GM12892 (cell line): ENCODE data around the gene LILRB3.
"Not testable (repeated sequence)": the region's sequence is repeated elsewhere in the genome, so short reads cannot be mapped to it uniquely, and the experiment has no call there.

ENCODE experiments used
- DNase-seq: peaks from one replicate; pipeline ENCODE4 v3.0.0; 2011; ENCODE audit not compliant: insufficient read length
- FAIRE-seq: peaks from 2 replicates; lab custom pipeline; 2011; peaks lifted over from hg19 to GRCh38; lab: Jason Lieb, UNC
- POLR2A ChIP-seq: IDR thresholded peaks from 2 replicates; pipeline ENCODE4 v1.6.1; 2011; ENCODE audit warnings: low read depth, low read length, control low read depth
- POLR2AphosphoS5 ChIP-seq: IDR thresholded peaks from 2 replicates; pipeline ENCODE4 v1.6.1; 2011; ENCODE audit warnings: low read depth, low read length, control low read depth
- TAF1 ChIP-seq: IDR thresholded peaks from 2 replicates; pipeline ENCODE4 v1.6.1; 2011; ENCODE audit warnings: low read depth, mild to moderate bottlenecking, control low read depth, low read length, borderline replicate concordance

The LILRB3 gene

GRCh38 chr19:54254195-54254906 is 31.5 kb upstream of the LILRB3 start:
- TF ChIP-seq TAF1 (no peak), POLR2A (no peak), POLR2AphosphoS5 (no peak)
- DNase-seq (no peak), FAIRE-seq (no peak)

- no peak for FAIRE-seq
- TF ChIP-seq TAF1 (no peak), POLR2A (no peak), POLR2AphosphoS5 (no peak)
- no peak for DNase-seq
Observed at GRCh38 chr19:54253331-54254194, 30.8 kb upstream of the LILRB3 start.

- FAIRE-seq = no peak
- TF ChIP-seq POLR2AphosphoS5 = no peak
- TF ChIP-seq POLR2A = no peak
- no peak for TF ChIP-seq TAF1
Observed at GRCh38 chr19:54252845-54253244, 30.0 kb upstream of the LILRB3 start.

GRCh38 chr19:54252243-54252642 is 29.4 kb upstream of the LILRB3 start:
- TF ChIP-seq POLR2AphosphoS5 (no peak), POLR2A (no peak), TAF1 (no peak)
- FAIRE-seq = no peak
- no peak for DNase-seq

More at GRCh38 chr19:54252845-54253244, 30.0 kb upstream of the LILRB3 start:
- DNase-seq = no peak

GRCh38 chr19:54248016-54248601 is 25.3 kb upstream of the LILRB3 start:
- no peak for FAIRE-seq
- DNase-seq = no peak
- no peak for TF ChIP-seq POLR2A
- TF ChIP-seq TAF1 = no peak
- no peak for TF ChIP-seq POLR2AphosphoS5

GRCh38 chr19:54247106-54247930 is 24.5 kb upstream of the LILRB3 start:
- no peak for DNase-seq
- no peak for FAIRE-seq
- no peak for TF ChIP-seq POLR2AphosphoS5

- DNase-seq (no peak), FAIRE-seq (no peak)
- no peak for TF ChIP-seq POLR2AphosphoS5
- TF ChIP-seq POLR2A = no peak
- no peak for TF ChIP-seq TAF1
Observed at GRCh38 chr19:54245936-54246335, 23.1 kb upstream of the LILRB3 start.

- DNase-seq, FAIRE-seq: not testable (repeated sequence)
Observed at GRCh38 chr19:54243809-54244208, 21.0 kb upstream of the LILRB3 start.

- FAIRE-seq, DNase-seq: not testable (repeated sequence)
Observed at GRCh38 chr19:54242646-54243045, 19.8 kb upstream of the LILRB3 start, which contains the start of gene LILRA6. LILRA6 (minus strand) TSS chr19:54242790.

- FAIRE-seq, DNase-seq: not testable (repeated sequence)
Observed at GRCh38 chr19:54242234-54242633, 19.4 kb upstream of the LILRB3 start.

- FAIRE-seq, DNase-seq: not testable (repeated sequence)
Observed at GRCh38 chr19:54240372-54241336, 17.8 kb upstream of the LILRB3 start.

- not testable (repeated sequence) for DNase-seq
- FAIRE-seq = peak; percentile 75
Observed at GRCh38 chr19:54239491-54240371, 16.9 kb upstream of the LILRB3 start.
